DND-41 (cell line): ENCODE data around the gene SLC25A25.
A peak's percentile ranks its signal among the peaks of the same experiment; 100 is the strongest.

Source experiments
- ATAC-seq: fragments of 200-7000 bp; cut with Tn5 transposase; 3 replicates; pipeline ENCODE4 v1.9.1; 2021; ENCODE audit warnings: low read depth; ENCODE audit not compliant: insufficient read depth
- DNase-seq: peaks from one replicate; pipeline ENCODE4 v3.0.0-alpha.2; 2020
- H2AFZ ChIP-seq: 2 replicates; pipeline ENCODE4 v1.6.0; 2012; ENCODE audit warnings: low read depth, low read length
- H3K27ac ChIP-seq: 2 replicates; pipeline ENCODE4 v1.5.1; 2012; ENCODE audit warnings: low read length, inconsistent platforms
- H3K27me3 ChIP-seq: fragments of 200-600 bp; sonication (generic); 2 replicates; pipeline ENCODE4 v1.6.0; 2012; ENCODE audit warnings: low read length, mild to moderate bottlenecking, inconsistent platforms; ENCODE audit not compliant: insufficient read depth, poor library complexity
- H3K36me3 ChIP-seq: 2 replicates; pipeline ENCODE4 v1.5.1; 2012; ENCODE audit warnings: low read length, inconsistent platforms; ENCODE audit not compliant: insufficient read depth
- H3K4me1 ChIP-seq: 2 replicates; pipeline ENCODE4 v1.5.1; 2012; ENCODE audit warnings: mild to moderate bottlenecking, low read length; ENCODE audit not compliant: insufficient read depth
- H3K4me2 ChIP-seq: 2 replicates; pipeline ENCODE4 v1.6.0; 2012; ENCODE audit warnings: mild to moderate bottlenecking, moderate library complexity, low read length, inconsistent platforms; ENCODE audit not compliant: insufficient read depth
- H3K4me3 ChIP-seq, 2 experiments: fragments of 200-600 bp in 1 of 2; shearing (Covaris generic) in 1 of 2; 2 replicates each; pipeline ENCODE4 v1.5.1; 2012 to 2016; ENCODE audit warnings: inconsistent platforms in 2 of 2, low read length in 2 of 2, mild to moderate bottlenecking in 2 of 2, low read depth in 1 of 2, moderate library complexity in 1 of 2
- H3K79me2 ChIP-seq: 2 replicates; pipeline ENCODE4 v1.6.0; 2012; ENCODE audit warnings: low read length, inconsistent platforms; ENCODE audit not compliant: insufficient read depth
- H3K9ac ChIP-seq: 2 replicates; pipeline ENCODE4 v1.6.0; 2012; ENCODE audit warnings: low read depth, mild to moderate bottlenecking, inconsistent platforms, low read length, moderate library complexity
- H3K9me3 ChIP-seq: 2 replicates; pipeline ENCODE4 v1.5.1; 2012; ENCODE audit warnings: low read length, moderate library complexity, mild to moderate bottlenecking, inconsistent platforms; ENCODE audit not compliant: insufficient read depth, severe bottlenecking
- H4K20me1 ChIP-seq: 2 replicates; pipeline ENCODE4 v1.6.0; 2012; ENCODE audit warnings: low read length; ENCODE audit not compliant: insufficient read depth
- EZH2 ChIP-seq: IDR thresholded peaks from 3 replicates; pipeline ENCODE4 v1.6.1; 2012; ENCODE audit warnings: borderline replicate concordance, low read depth, mild to moderate bottlenecking, moderate library complexity, low read length, inconsistent platforms; ENCODE audit not compliant: severe bottlenecking
- TF ChIP-seq, protein P1 (sequence below): IDR thresholded peaks from 2 replicates; pipeline ENCODE4 v1.5.1; 2012; ENCODE audit warnings: borderline replicate concordance, low read length, moderate library complexity, mild to moderate bottlenecking; ENCODE audit not compliant: poor library complexity, severe bottlenecking; ENCODE audit errors: extremely low read depth

Gene SLC25A25

DNA sequence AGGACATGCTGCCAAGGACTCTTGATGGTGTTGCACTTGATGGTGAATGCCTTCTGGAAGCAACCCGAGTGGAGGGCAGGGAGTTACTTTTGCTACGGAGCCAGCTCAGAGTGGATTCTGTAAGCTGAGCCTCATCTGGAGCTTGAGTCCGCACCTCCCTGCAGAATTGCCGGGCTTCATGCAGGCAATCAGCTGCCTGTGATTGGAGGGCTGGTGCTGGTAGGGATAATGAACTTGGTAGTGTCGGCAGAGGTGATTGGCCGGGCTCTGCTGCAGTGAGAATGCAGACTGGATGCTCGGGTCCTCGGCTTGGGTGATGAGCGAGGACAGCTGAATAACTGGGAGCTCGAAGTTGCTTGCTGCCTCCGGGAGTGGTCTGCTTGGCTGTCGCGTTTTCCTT is 23.1 kb downstream of the SLC25A25 start:
- H3K4me1 ChIP-seq, result peaks cover 50% of the 10 kb centered on the region
- no peak overlapping the region for H3K4me3 ChIP-seq
- no peaks in the 10 kb centered on the region for H3K9me3 ChIP-seq
- no peak overlapping the region for H3K9ac ChIP-seq
- no peak overlapping the region for H2AFZ ChIP-seq
- H3K79me2 ChIP-seq, result peaks cover 84% of the 10 kb centered on the region
- DNase-seq (no peak), ATAC-seq (no peak)
- H3K27ac ChIP-seq, result peak overlapping the region; percentile 30; the same call in 1 of the 2 replicates
- no peaks in the 10 kb centered on the region for H3K27me3 ChIP-seq
- H4K20me1 ChIP-seq, result 0 out of 2 replicates have a peak, but pooled peaks cover 5% of the 10 kb centered on the region
- H3K36me3 ChIP-seq, result peaks cover 16% of the 10 kb centered on the region
- no peak overlapping the region for H3K4me2 ChIP-seq
- TF ChIP-seq, protein P1, sequence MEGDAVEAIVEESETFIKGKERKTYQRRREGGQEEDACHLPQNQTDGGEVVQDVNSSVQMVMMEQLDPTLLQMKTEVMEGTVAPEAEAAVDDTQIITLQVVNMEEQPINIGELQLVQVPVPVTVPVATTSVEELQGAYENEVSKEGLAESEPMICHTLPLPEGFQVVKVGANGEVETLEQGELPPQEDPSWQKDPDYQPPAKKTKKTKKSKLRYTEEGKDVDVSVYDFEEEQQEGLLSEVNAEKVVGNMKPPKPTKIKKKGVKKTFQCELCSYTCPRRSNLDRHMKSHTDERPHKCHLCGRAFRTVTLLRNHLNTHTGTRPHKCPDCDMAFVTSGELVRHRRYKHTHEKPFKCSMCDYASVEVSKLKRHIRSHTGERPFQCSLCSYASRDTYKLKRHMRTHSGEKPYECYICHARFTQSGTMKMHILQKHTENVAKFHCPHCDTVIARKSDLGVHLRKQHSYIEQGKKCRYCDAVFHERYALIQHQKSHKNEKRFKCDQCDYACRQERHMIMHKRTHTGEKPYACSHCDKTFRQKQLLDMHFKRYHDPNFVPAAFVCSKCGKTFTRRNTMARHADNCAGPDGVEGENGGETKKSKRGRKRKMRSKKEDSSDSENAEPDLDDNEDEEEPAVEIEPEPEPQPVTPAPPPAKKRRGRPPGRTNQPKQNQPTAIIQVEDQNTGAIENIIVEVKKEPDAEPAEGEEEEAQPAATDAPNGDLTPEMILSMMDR, result no peak
- no peak for TF ChIP-seq EZH2

DNA sequence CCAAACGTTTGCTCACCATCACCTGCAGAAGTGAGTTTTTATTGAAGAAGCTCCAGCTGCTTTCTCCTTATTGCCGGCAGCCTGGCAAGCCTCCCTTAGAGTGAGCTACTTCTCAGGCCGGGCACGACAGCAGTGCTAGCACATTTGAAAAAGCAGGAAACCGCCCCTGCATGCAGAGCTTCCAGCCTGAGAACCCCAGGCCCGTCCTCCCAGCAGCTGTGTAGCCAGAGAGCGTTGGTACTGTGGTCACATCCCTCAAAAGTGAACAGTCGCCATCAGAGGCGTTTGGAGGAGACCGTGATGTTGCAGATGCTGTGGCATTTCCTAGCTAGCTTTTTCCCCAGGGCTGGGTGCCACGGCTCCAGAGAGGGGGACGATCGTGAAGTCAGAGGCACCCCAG is 23.5 kb downstream of the SLC25A25 start:
- no peaks in the 10 kb centered on the region for H3K27me3 ChIP-seq
- no peak overlapping the region for H3K4me3 ChIP-seq
- peaks cover 86% of the 10 kb centered on the region for H3K79me2 ChIP-seq
- TF ChIP-seq EZH2, result no peak
- TF ChIP-seq, protein P1, result no peak
- H3K36me3 ChIP-seq, result peaks cover 18% of the 10 kb centered on the region
- H3K4me1 ChIP-seq, result peaks cover 50% of the 10 kb centered on the region
- H3K9me3 ChIP-seq, result no peaks in the 10 kb centered on the region
- ATAC-seq (no peak), DNase-seq (no peak)
- H3K27ac ChIP-seq, result peak overlapping the region; percentile 85
- H3K9ac ChIP-seq, result peak overlapping the region; percentile 24; the same call in 1 of the 2 replicates
- H2AFZ ChIP-seq, result no peak overlapping the region
- no peak overlapping the region for H3K4me2 ChIP-seq
- 0 out of 2 replicates have a peak, but pooled peaks cover 5% of the 10 kb centered on the region for H4K20me1 ChIP-seq

DNA sequence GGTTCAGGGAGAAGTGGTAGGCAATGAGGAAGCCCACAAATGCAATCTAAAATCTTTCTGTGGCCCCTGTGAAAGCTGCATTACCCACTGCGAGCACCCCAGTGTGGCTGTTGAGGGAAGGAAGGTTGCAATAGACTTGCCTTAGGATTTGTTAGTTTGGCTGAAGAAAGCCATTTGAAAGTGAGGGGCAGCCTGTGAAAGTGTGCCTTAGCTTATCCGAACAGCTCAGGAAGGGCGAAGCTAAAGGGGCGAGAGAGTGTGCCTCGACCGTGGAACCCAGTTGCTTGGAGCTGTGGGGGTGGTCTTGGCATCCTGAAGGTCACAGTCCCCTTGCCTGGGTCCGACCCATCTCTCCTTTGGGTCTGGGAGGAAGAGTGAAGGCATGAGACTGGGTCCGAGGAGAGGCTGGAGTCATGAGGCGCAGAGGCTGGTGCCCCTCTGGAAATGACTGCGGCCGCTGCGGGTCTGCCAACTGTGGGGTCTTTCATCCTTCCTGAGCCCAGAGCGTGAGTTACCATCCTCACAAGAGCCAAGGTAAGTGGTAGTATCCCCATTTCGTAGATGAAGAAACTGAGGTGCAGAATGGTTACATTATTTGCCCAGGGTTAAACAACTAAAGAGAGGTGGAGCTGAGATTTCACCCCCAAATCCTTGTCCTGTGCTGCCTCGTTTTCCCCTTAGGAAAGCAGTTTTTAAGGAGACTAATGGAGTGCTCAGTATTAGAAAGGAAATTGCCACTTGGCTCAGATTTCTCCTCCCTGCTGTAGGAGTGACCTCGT is 24.4 kb downstream of the SLC25A25 start:
- Histone ChIP-seq H3K36me3 (peaks cover 20% of the 10 kb centered on the region), H3K9me3 (no peaks in the 10 kb centered on the region), H2AFZ (no peak overlapping the region), H3K27me3 (no peaks in the 10 kb centered on the region), H3K4me3 (no peak overlapping the region), H3K9ac (peak overlapping the region; percentile 24; the same call in 1 of the 2 replicates), H3K4me1 (peaks cover 50% of the 10 kb centered on the region), H3K27ac (peak overlapping the region; percentile 85), H3K79me2 (peaks cover 90% of the 10 kb centered on the region), H3K4me2 (no peak overlapping the region), H4K20me1 (0 out of 2 replicates have a peak, but pooled peaks cover 5% of the 10 kb centered on the region)
- TF ChIP-seq EZH2, result no peak
- TF ChIP-seq, protein P1, result no peak
- DNase-seq (no peak), ATAC-seq (no peak)

DNA sequence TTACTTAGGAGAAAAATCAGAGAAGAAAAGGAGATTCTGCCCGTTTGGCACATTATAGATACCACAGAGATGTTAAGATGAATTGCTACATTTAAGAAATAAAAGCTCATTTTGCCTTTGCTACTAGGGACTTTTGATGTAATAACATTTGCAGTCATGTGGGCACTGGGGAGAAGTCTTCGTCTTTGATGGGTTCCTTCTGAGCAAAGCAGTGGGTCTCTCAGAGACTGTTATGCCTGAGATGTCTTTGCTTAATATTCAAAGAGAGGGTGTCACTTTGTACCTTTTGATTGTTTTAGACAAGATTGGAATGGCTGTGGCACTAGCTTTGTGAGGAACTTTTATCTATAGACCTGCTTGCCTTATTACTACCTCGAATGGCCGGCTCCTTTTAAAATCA is 25.0 kb downstream of the SLC25A25 start:
- H3K36me3 ChIP-seq, result peaks cover 20% of the 10 kb centered on the region
- peak; percentile 46; the same call in 2 of the 3 replicates for ATAC-seq
- peak overlapping the region; percentile 85 for H3K27ac ChIP-seq
- peaks cover 90% of the 10 kb centered on the region for H3K79me2 ChIP-seq
- H3K9me3 ChIP-seq, result no peaks in the 10 kb centered on the region
- peak overlapping the region; percentile 30; the same call in 1 of the 2 replicates for H3K4me2 ChIP-seq
- no peaks in the 10 kb centered on the region for H3K27me3 ChIP-seq
- H3K4me1 ChIP-seq, result peaks cover 50% of the 10 kb centered on the region
- no peak for DNase-seq
- no peak for TF ChIP-seq EZH2
- TF ChIP-seq, protein P1, result no peak
- H3K4me3 ChIP-seq, result no peak overlapping the region
- no peak overlapping the region for H2AFZ ChIP-seq
- H4K20me1 ChIP-seq, result peaks cover 10% of the 10 kb centered on the region
- peak overlapping the region; percentile 33 for H3K9ac ChIP-seq
